Measurements from ENCODE around the gene CDH4.

The CDH4 gene

GRCh38 chr20:61670274-61670673 lies 418.2 kb downstream of the CDH4 start:
- DNase-seq (ENCODE audit: low spot score), result no peak

DNA sequence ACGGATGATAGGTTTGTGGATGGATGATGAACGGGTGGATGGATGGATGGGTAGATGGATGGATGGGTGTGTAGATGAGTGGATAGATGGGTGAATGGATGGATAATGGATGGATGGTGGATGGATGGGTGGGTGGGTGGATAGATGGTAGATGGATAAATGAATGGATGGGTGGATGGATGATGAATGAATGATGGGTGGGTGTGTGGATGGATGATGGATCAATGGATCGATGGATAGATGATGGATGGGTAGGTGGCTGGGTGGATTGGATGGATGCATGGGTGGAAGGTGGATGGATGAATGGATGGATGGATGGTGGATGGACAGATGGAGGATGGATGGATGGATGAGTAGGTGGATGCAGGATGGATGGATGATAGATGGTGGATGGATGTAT lies 419.5 kb downstream of the CDH4 start:
- DNase-seq (ENCODE audit: low spot score), result no peak

DNA sequence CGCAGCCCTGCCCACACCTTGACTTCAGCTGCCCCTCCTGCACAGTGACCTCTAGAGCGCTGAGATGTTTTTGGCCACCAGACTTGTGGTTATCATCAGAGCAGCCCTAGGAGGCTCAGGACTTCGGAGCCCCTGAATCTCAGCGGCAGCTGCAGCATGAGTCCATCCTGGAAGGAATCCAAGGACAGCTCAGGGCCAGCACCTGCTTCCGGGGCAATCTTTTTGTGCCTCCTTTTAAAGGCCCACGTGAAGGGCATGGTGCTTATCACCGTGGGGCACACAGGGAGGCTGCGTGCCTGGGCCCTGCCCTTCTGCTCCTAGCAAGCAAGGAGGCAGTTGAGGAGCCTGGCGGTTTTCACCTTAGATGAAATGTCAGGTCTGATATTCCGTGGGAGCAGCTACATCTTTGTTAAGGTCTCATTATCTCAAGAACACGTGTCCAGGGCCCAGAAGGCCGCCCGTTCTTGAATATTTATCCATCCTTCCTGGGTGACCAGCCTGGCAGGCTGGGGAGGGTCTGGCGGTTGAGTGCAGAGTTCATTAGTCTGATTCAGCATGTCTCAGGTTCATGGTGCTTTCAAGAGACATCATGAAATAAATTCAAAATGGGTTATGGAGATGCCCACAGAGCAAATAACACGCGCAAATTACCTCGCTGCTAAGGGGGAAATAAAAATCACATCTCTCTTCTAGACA lies 421.2 kb downstream of the CDH4 start:
- DNase-seq (ENCODE audit: low spot score), result no peak

DNA sequence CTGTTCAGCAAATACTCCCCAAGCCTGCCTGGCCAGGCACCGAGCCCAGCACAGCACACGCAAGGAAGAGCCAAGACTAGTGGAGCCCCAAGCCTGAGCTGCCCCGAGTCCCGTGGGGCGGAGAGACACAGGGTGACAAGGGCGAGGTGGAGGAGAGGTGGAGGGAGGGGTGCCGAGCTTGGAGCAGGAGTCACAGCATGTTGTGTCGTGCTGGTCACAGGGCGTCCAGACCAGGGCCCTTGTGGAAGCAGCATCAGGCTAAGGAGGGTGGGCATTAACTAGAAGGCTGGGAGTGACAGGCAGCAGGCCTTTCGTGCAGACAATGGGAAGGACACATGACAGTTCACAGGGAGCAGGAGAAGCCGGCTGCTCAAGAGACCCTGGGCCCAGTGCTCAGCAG lies 422.1 kb downstream of the CDH4 start:
- no peak for DNase-seq (ENCODE audit: low spot score)

DNA sequence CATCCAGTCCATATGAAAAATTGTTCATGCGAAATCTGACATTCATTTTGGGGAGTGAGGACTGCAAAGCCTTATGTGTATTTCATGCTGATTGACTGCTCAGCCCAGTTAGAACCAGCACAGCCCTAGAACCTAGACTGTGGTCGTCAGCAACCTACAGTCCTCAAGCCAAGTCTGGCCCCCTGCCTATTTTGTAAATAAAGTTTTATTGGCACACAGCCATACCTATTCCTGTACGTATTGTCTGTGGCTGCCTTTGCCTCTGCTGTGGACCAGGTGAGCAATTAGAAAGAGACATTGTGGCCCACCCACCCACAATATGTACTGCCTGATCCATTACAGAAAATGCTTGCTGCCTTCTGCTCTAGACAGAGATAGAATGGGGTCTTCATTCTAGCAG lies 422.6 kb downstream of the CDH4 start:
- DNase-seq (ENCODE audit: low spot score), result no peak

DNA sequence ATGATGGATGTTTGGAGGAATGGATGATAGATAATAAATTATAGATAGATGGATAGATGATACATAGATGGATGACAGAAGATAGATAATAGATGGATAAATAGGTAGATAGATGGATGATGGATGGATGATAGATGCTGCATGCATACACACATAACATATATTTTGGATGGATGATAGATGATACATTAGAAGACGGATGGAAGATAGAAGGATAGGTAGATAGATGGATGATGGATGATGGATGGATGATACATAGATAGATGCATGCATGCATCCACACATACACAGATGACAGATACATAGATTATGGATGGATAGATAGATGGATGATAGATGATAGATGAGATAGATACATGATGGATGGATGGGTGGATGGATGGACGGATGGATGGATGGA lies 425.9 kb downstream of the CDH4 start:
- no peak for DNase-seq (ENCODE audit: low spot score)

DNA sequence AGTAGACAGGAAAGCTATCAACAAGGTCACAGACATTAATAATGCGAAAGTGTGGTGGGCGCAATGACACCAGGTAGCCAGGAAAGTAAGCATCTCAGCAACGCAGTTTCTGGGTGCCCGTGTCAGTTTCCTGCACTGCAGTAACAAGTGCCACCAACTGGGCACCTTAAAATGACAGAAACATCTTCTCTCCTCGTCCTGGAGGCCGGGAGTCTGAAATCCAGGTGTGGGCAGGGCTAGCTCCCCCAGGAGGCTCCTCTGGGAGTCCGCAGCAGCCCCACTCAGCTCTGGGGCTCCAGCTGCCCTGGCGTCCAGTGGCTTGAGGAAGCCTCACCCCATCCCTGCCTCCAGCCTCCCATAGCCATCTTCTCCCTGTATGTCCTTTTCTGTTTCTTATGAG lies 426.4 kb downstream of the CDH4 start:
- no peak for DNase-seq (ENCODE audit: low spot score)

GRCh38 chr20:61679473-61679872 lies 427.4 kb downstream of the CDH4 start:
- DNase-seq (ENCODE audit: low spot score), result no peak

GRCh38 chr20:61680096-61680495 lies 428.0 kb downstream of the CDH4 start:
- no peak for DNase-seq (ENCODE audit: low spot score)

GRCh38 chr20:61682114-61682995 lies 430.3 kb downstream of the CDH4 start:
- no peak for DNase-seq (ENCODE audit: low spot score)

GRCh38 chr20:61682996-61683681 lies 431.1 kb downstream of the CDH4 start:
- DNase-seq (ENCODE audit: low spot score), result no peak

GRCh38 chr20:61683721-61684120 lies 431.7 kb downstream of the CDH4 start:
- DNase-seq (ENCODE audit: low spot score), result no peak

GRCh38 chr20:61684136-61684535 lies 432.1 kb downstream of the CDH4 start:
- no peak for DNase-seq (ENCODE audit: low spot score)

GRCh38 chr20:61684583-61685235 lies 432.6 kb downstream of the CDH4 start:
- no peak for DNase-seq (ENCODE audit: low spot score)

DNA sequence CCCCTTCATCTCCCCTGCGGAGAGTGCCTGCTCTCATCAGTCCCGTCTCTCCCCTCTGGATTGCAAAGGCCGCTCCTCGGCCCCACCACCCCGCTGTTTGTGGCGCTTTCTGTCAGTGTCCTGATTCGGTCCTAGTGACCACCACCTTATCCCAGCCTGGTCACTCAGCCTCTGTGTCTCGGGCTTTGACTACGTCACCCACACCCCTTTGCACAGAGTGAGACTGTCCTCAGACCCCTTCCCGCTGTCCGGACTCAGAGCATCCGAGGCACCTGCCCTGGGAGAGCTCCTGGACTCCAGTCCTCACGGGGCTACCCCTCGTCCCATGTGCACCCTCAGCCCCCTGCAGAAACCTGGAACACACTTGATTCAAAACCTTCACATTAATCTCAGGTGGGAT lies 433.4 kb downstream of the CDH4 start:
- DNase-seq (ENCODE audit: low spot score), result no peak

- no peak for DNase-seq (ENCODE audit: low spot score)
Measured at GRCh38 chr20:61686051-61686936, 434.2 kb downstream of the CDH4 start.

- no peak for DNase-seq (ENCODE audit: low spot score)
Measured at GRCh38 chr20:61688411-61688810, 436.4 kb downstream of the CDH4 start.

- DNase-seq (ENCODE audit: low spot score), result no peak
Measured at GRCh38 chr20:61690150-61690549, 438.1 kb downstream of the CDH4 start.

DNA sequence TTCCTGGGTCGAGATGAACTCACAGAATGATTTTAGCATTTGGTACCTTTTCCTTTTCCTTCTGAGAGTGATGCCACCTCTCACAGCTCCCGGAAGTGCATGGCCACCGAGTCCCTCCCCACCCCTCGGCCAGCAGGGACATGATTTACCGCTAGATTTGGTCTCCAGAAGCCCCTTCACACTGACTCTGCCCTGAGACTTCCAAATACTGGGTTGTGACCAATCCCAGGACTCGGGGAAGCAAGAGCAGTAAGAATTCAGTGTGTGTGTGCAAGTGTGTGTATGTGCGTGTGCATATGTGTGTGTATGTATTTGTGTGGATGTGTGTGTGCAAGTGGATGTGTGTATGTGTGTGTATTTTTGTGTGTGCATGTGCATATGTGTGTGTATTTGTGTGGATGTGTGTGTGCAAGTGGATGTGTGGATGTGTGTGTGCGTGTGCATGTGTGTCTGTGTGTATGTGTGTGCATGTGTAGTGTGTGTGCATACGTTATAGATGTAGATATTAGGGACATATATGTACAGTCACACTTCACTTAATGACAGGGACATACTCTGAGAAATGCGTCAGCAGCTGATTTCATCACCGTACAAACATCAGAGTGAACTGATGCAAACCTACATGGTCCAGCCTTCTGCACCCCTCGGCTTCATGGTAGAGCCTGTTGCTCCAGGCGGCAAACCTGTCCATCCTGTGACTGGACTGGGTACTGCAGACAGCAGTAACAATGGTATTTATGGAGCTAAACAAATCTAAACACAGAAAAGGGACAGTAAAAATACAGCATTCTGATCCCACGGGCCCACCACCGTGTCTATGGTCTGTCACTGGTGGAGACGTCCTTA lies 439.2 kb downstream of the CDH4 start:
- DNase-seq (ENCODE audit: low spot score), result no peak

DNA sequence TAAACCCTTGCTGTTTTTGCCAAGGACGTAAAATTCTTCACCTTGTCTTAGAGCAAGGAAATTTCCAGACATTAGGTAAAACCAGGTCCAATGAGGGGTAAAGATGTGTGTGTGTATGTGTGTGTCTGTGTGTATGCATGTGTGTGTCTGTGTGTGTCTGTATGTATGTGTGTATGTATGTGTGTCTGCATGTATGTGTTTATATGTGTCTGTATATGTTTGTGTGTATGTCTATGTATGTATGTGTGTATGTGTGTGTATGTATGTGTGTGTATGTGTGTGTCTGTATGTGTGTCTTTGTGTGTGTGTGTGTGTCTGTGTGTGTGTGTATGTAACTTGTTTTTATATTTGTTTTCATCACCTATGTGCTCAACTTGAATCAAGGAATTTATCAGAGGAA lies 439.9 kb downstream of the CDH4 start:
- no peak for DNase-seq (ENCODE audit: low spot score)
